Neutrophil (primary cell): Measurements from ENCODE around the gene AKR1C3.
"Not testable (repeated sequence)": the region's sequence is repeated elsewhere in the genome, so short reads cannot be mapped to it uniquely, and the experiment has no call there.

Experiments
- H3K27ac ChIP-seq: fragments of 200-600 bp; sonication (generic); 2 replicates; pipeline ENCODE4 v1.5.1; 2016; ENCODE audit warnings: mild to moderate bottlenecking, moderate library complexity
- H3K27me3 ChIP-seq: fragments of 200-600 bp; sonication (generic); 2 replicates; pipeline ENCODE4 v1.6.0; 2016; ENCODE audit warnings: mild to moderate bottlenecking
- H3K36me3 ChIP-seq: fragments of 200-600 bp; sonication (generic); 2 replicates; pipeline ENCODE4 v1.5.1; 2017
- H3K4me1 ChIP-seq, 2 experiments: fragments of 200-600 bp in 1 of 2; sonication (generic) in 1 of 2; 1 replicate in 1 of 2; 2 replicates in 1 of 2; pipeline versions ENCODE4 v1.5.1 to v1.6.1; 2013 to 2016; ENCODE audit warnings: low read depth in 1 of 2, low read length in 1 of 2, mild to moderate bottlenecking in 1 of 2, moderate library complexity in 1 of 2; ENCODE audit not compliant: control insufficient read depth in 1 of 2, insufficient read depth in 1 of 2
- H3K4me3 ChIP-seq, 2 experiments: fragments of 200-600 bp in 1 of 2; sonication (generic) in 1 of 2; 1 replicate in 1 of 2; 2 replicates in 1 of 2; pipeline ENCODE4 v1.5.1; 2013 to 2016; ENCODE audit warnings: low read depth in 1 of 2, low read length in 1 of 2, mild to moderate bottlenecking in 1 of 2, moderate library complexity in 1 of 2
- H3K9me3 ChIP-seq: fragments of 200-600 bp; sonication (generic); 2 replicates; pipeline ENCODE4 v1.5.1; 2016
- CTCF ChIP-seq: fragments of 200-600 bp; sonication (generic); IDR thresholded peaks from 2 replicates; pipeline ENCODE4 v1.5.1; 2016; ENCODE audit warnings: antibody characterized with exemption

AKR1C3 gene

GRCh38 chr10:5106553-5106952 lies 12.3 kb downstream of the AKR1C3 start:
- no peak for TF ChIP-seq CTCF
- Histone ChIP-seq H3K27me3 (no peaks in the 10 kb centered on the region), H3K4me3 (no peak overlapping the region), H3K27ac (no peak overlapping the region), H3K9me3 (no peaks in the 10 kb centered on the region), H3K4me1 (no peaks in the 10 kb centered on the region), H3K36me3 (no peaks in the 10 kb centered on the region)

GRCh38 chr10:5107860-5108526 lies 13.8 kb downstream of the AKR1C3 start:
- no peaks in the 10 kb centered on the region for H3K36me3 ChIP-seq
- TF ChIP-seq CTCF: no peak
- no peak overlapping the region for H3K4me3 ChIP-seq
- H3K27me3 ChIP-seq: no peaks in the 10 kb centered on the region
- no peaks in the 10 kb centered on the region for H3K4me1 ChIP-seq
- no peaks in the 10 kb centered on the region for H3K9me3 ChIP-seq
- H3K27ac ChIP-seq: no peak overlapping the region

- H3K4me1 ChIP-seq: no peaks in the 10 kb centered on the region
- H3K36me3 ChIP-seq: no peaks in the 10 kb centered on the region
- H3K9me3 ChIP-seq: no peaks in the 10 kb centered on the region
- no peak overlapping the region for H3K27ac ChIP-seq
- TF ChIP-seq CTCF: no peak
- no peak overlapping the region for H3K4me3 ChIP-seq
- H3K27me3 ChIP-seq: no peaks in the 10 kb centered on the region
Observed at GRCh38 chr10:5108658-5109416, 14.6 kb downstream of the AKR1C3 start.

GRCh38 chr10:5109861-5110260 lies 15.6 kb downstream of the AKR1C3 start:
- not testable (repeated sequence) for H3K27me3 ChIP-seq, H3K9me3 ChIP-seq, H3K27ac ChIP-seq, H3K36me3 ChIP-seq, H3K4me1 ChIP-seq, H3K4me3 ChIP-seq

- Histone ChIP-seq H3K27ac (no peak overlapping the region), H3K27me3 (no peaks in the 10 kb centered on the region), H3K9me3 (no peaks in the 10 kb centered on the region), H3K36me3 (no peaks in the 10 kb centered on the region), H3K4me1 (no peaks in the 10 kb centered on the region), H3K4me3 (no peak overlapping the region)
- TF ChIP-seq CTCF: no peak
Observed at GRCh38 chr10:5116621-5117020, 22.4 kb downstream of the AKR1C3 start.

- Histone ChIP-seq H3K4me1 (no peaks in the 10 kb centered on the region), H3K36me3 (no peaks in the 10 kb centered on the region), H3K9me3 (no peaks in the 10 kb centered on the region), H3K4me3 (no peak overlapping the region), H3K27me3 (no peaks in the 10 kb centered on the region), H3K27ac (no peak overlapping the region)
- TF ChIP-seq CTCF: no peak
Observed at GRCh38 chr10:5117026-5117425, 22.8 kb downstream of the AKR1C3 start.

- not testable (repeated sequence) for H3K9me3 ChIP-seq
Observed at GRCh38 chr10:5119997-5120396, 25.8 kb downstream of the AKR1C3 start.

More at GRCh38 chr10:5119997-5120396, 25.8 kb downstream of the AKR1C3 start:
- not testable (repeated sequence) for H3K4me3 ChIP-seq, H3K36me3 ChIP-seq, H3K27me3 ChIP-seq, H3K4me1 ChIP-seq, H3K27ac ChIP-seq
